BE2C (cell line): Measurements from ENCODE around the gene SUCO.
"Not testable (repeated sequence)": the region's sequence is repeated elsewhere in the genome, so short reads cannot be mapped to it uniquely, and the experiment has no call there.

ENCODE experiments used
- DNase-seq: peaks from one replicate; pipeline ENCODE4 v3.0.0-alpha.2; 2020
- H3K27me3 ChIP-seq: fragments of 250-450 bp; sonication (Bioruptor Pico); 2 replicates; pipeline ENCODE4 v1.5.1; 2020; ENCODE audit warnings: mild to moderate bottlenecking
- H3K36me3 ChIP-seq: fragments of 250-450 bp; sonication (Bioruptor Pico); 2 replicates; pipeline ENCODE4 v1.5.1; 2020; ENCODE audit warnings: mild to moderate bottlenecking
- H3K4me1 ChIP-seq: fragments of 250-450 bp; sonication (Bioruptor Pico); 2 replicates; pipeline ENCODE4 v1.5.1; 2020
- H3K4me3 ChIP-seq: 2 replicates; pipeline ENCODE4 v1.5.1; 2011; ENCODE audit warnings: low read depth, low read length
- H3K9me3 ChIP-seq: fragments of 250-450 bp; sonication (Bioruptor Pico); 2 replicates; pipeline ENCODE4 v1.5.1; 2020
- TF ChIP-seq, protein P1 (sequence below): IDR thresholded peaks from 2 replicates; pipeline ENCODE4 v1.5.1; 2012; ENCODE audit warnings: mild to moderate bottlenecking, low read depth, low read length

Gene SUCO

DNA sequence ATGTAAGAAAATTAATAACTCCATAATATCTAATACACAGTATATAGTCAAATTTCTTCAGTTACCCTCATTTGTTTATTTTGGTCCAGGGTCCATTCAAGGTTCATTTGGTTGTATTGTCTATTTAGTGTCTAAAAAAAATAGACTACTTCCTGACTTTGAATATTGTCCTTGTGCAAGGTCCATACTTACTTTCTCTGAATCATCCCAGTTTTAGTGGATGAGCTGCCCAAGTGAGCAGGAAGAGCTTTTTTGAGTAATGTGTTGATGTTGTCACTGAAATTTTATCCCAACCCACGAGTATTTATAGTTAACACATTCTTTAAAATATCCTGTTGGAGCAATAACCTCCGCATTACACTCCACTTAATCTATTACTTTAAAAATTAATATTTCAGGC lies 80.3 kb downstream of the SUCO start:
- DNase-seq, result no peak
- H3K9me3 ChIP-seq, result no peaks in the 10 kb centered on the region

DNA sequence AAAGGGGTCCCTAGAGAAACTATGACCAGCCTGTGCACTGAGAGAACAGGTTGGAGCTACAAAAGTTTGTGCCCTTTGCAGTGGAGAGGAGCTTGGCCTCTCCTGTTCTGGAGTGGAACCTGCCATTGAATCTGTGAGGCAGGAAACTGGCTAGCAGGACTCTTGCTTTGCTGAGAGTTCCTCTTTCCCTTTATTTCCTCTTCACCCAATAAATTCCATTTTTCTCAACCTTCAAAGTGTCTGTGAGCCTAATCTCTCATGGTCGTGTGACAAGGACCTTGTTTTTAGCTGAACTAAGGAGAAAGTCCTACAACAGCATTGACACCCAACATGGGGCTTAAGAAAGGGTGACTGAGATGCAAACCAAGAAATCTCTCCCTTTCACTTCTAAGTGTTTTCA lies 83.2 kb downstream of the SUCO start:
- no peaks in the 10 kb centered on the region for H3K36me3 ChIP-seq

More for the DNA sequence above, 80.3 kb downstream of the SUCO start:
- TF ChIP-seq, protein P1, sequence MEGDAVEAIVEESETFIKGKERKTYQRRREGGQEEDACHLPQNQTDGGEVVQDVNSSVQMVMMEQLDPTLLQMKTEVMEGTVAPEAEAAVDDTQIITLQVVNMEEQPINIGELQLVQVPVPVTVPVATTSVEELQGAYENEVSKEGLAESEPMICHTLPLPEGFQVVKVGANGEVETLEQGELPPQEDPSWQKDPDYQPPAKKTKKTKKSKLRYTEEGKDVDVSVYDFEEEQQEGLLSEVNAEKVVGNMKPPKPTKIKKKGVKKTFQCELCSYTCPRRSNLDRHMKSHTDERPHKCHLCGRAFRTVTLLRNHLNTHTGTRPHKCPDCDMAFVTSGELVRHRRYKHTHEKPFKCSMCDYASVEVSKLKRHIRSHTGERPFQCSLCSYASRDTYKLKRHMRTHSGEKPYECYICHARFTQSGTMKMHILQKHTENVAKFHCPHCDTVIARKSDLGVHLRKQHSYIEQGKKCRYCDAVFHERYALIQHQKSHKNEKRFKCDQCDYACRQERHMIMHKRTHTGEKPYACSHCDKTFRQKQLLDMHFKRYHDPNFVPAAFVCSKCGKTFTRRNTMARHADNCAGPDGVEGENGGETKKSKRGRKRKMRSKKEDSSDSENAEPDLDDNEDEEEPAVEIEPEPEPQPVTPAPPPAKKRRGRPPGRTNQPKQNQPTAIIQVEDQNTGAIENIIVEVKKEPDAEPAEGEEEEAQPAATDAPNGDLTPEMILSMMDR, result no peak
- Histone ChIP-seq H3K36me3 (peaks cover 13% of the 10 kb centered on the region), H3K4me1 (no peaks in the 10 kb centered on the region), H3K4me3 (no peak overlapping the region), H3K27me3 (no peaks in the 10 kb centered on the region)

DNA sequence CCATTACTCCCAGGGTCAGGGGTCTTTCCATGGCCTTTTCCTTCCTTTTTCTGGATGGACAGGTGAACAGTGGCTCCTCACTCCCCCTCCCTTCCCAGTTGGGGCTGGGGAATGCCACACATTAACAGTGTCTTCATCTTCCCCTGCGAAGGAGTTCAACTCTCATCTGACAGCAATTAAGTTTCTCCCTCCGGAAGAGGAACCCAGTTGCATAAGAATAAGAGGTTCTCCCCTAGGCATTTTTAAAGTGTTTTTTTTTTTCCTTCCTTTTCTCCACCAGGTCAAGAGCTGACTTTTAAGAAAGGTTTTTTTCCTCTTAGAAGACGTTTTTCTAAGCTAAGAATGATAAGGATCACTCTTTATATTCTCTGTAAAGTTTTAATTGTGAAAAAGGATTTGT lies 83.7 kb downstream of the SUCO start:
- H3K9me3 ChIP-seq, result no peaks in the 10 kb centered on the region; the same call in 1 of the 2 replicates
- H3K36me3 ChIP-seq, result no peaks in the 10 kb centered on the region
- no peak overlapping the region for H3K4me3 ChIP-seq

More for the DNA sequence above, 83.2 kb downstream of the SUCO start:
- Histone ChIP-seq H3K27me3 (no peaks in the 10 kb centered on the region), H3K9me3 (no peaks in the 10 kb centered on the region; the same call in 1 of the 2 replicates), H3K4me3 (no peak overlapping the region), H3K4me1 (no peaks in the 10 kb centered on the region)
- TF ChIP-seq, protein P1, result no peak
- no peak for DNase-seq

DNA sequence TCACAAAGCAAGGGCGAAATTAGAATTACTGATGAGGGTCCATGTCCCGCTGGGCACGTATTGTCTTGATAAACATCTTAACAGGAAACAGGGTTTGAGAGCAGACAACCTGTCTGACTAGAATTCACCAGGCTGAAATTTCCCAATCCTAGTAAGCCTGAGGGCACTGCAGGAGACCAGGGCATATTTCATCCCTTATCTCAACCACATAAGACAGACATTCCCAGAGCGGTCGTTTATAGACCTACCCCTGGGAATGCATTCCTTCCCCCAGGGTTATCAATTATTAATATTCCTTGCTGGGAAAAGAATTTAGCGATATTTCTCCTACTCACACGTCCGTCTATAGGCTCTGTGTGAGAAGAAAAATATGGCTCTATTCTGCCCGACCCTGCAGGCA lies 87.7 kb downstream of the SUCO start:
- not testable (repeated sequence) for H3K36me3 ChIP-seq, H3K9me3 ChIP-seq, DNase-seq

More for the DNA sequence above, 83.7 kb downstream of the SUCO start:
- DNase-seq, result no peak
- Histone ChIP-seq H3K4me1 (no peaks in the 10 kb centered on the region), H3K27me3 (no peaks in the 10 kb centered on the region)
- TF ChIP-seq, protein P1, result no peak

DNA sequence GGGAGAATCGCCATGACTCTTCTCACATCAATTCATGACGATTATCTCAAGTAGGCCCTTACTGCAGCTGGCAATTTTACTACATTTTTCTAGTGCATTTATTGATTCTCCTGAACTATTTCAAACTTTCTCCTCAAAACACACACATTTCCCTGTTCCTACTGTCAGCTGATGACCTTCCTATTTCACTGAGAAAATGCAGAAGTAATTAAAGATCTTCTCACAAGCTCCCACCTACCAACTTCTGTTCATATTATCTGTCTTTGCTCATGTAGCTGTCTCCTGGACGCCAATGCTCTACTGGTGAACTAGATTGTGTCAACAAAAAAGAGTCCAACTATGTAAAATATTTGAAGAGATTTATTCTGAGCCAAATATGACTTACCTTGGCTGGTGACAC lies 89.6 kb downstream of the SUCO start:
- DNase-seq, result no peak
- Histone ChIP-seq H3K9me3 (no peaks in the 10 kb centered on the region; the same call in 1 of the 2 replicates), H3K27me3 (no peaks in the 10 kb centered on the region), H3K4me3 (no peak overlapping the region), H3K36me3 (no peaks in the 10 kb centered on the region), H3K4me1 (no peaks in the 10 kb centered on the region)
- TF ChIP-seq, protein P1, result no peak

More for the DNA sequence above, 87.7 kb downstream of the SUCO start:
- not testable (repeated sequence) for H3K4me1 ChIP-seq, H3K27me3 ChIP-seq, H3K4me3 ChIP-seq

DNA sequence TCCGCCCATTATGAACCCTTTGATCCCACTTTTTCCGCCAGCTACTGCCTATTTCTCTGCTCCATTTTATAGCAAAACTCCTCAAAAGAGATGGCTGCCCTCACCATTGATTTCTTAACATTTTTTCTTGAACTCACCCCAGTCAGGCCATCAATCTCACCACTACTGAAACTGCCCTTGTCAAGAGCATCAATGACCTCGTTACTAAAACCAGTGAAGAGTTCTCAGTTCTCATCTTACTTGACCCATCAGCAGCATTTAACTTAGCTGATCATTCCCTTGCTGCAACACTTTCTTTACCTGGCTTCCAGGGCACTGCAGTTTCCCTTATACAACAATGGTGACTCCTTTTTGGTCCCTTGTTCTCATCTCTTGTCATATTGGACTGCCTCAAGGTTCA lies 90.8 kb downstream of the SUCO start:
- DNase-seq, result no peak

More for the DNA sequence above, 90.8 kb downstream of the SUCO start:
- Histone ChIP-seq H3K27me3 (no peaks in the 10 kb centered on the region), H3K4me1 (no peaks in the 10 kb centered on the region), H3K36me3 (no peaks in the 10 kb centered on the region), H3K9me3 (no peaks in the 10 kb centered on the region; the same call in 1 of the 2 replicates), H3K4me3 (no peak overlapping the region)
- TF ChIP-seq, protein P1, result no peak
